HEK293 (cell line): ENCODE measurements around the gene TMEM134.

Source experiments
- CTCF ChIA-PET: fragments of 350-600 bp; formaldehyde crosslinking; extraction: SDS; loops from one replicate; lab custom pipeline; 2021; ENCODE audit warnings: antibody characterized with exemption; lab: Yijun Ruan, JAX
- POLR2A ChIA-PET: fragments of 300-600 bp; formaldehyde crosslinking; extraction: SDS; loops from one replicate; lab custom pipeline; 2020; ENCODE audit warnings: antibody characterized with exemption, inconsistent platforms; lab: Yijun Ruan, JAX
- H3K27ac ChIP-seq: fragments of 200-500 bp; sonication (Bioruptor generic); 2 replicates; pipeline ENCODE4 v1.5.1; 2014; ENCODE audit warnings: low read depth, low read length, control low read depth, inconsistent platforms; ENCODE audit errors: extremely low read depth
- H3K36me3 ChIP-seq, 2 experiments: fragments of 200-500 bp in 1 of 2; sonication (Bioruptor generic) in 1 of 2; 1 replicate in 1 of 2; 2 replicates in 1 of 2; pipeline ENCODE4 v1.5.1; 2014 to 2017; ENCODE audit warnings: inconsistent platforms in 2 of 2, low read length in 2 of 2; ENCODE audit not compliant: control insufficient read depth in 2 of 2, insufficient read depth in 1 of 2
- H3K4me1 ChIP-seq: fragments of 200-500 bp; sonication (Bioruptor generic); 2 replicates; pipeline ENCODE4 v1.5.1; 2014; ENCODE audit warnings: mild to moderate bottlenecking, low read length, inconsistent platforms; ENCODE audit not compliant: control insufficient read depth, insufficient read depth
- H3K4me3 ChIP-seq: 2 replicates; pipeline ENCODE4 v1.5.1; 2011; ENCODE audit warnings: low read depth, mild to moderate bottlenecking, control low read depth, low read length, moderate library complexity
- H3K9me3 ChIP-seq: fragments of 200-500 bp; sonication (Bioruptor generic); 2 replicates; pipeline ENCODE4 v1.5.1; 2014; ENCODE audit warnings: low read depth, low read length, inconsistent platforms; ENCODE audit not compliant: control insufficient read depth, insufficient read depth
- GLIS1 ChIP-seq: fragments of 450-650 bp; formaldehyde crosslinking; IDR thresholded peaks from 2 replicates; pipeline ENCODE4 v1.5.1; 2016; ENCODE audit warnings: missing biosample characterization, missing genetic modification characterization
- HOXD13 ChIP-seq: sonication (generic); formaldehyde crosslinking; IDR thresholded peaks from 2 replicates; pipeline ENCODE4 v1.8.0; 2022; ENCODE audit warnings: missing genetic modification reagents, borderline replicate concordance
- IKZF3 ChIP-seq: fragments of 450-650 bp; IDR thresholded peaks from 2 replicates; pipeline ENCODE4 v1.5.0; 2018; ENCODE audit warnings: missing biosample characterization, mild to moderate bottlenecking, missing genetic modification characterization, moderate library complexity
- REPIN1 ChIP-seq: fragments of 450-650 bp; formaldehyde crosslinking; IDR thresholded peaks from 2 replicates; pipeline ENCODE4 v1.5.1; 2017; ENCODE audit warnings: missing biosample characterization, missing genetic modification characterization, low read depth
- SETDB1 ChIP-seq: IDR thresholded peaks from one replicate; pipeline ENCODE4 v1.6.1; 2017; ENCODE audit warnings: mild to moderate bottlenecking, low read length, moderate library complexity, mixed read lengths; ENCODE audit not compliant: insufficient read length
- SP7 ChIP-seq: fragments of 450-650 bp; formaldehyde crosslinking; IDR thresholded peaks from 2 replicates; pipeline ENCODE4 v1.5.1; 2016; ENCODE audit warnings: missing biosample characterization, missing genetic modification characterization
- YY2 ChIP-seq: fragments of 450-650 bp; formaldehyde crosslinking; IDR thresholded peaks from 2 replicates; pipeline ENCODE4 v1.5.1; 2016; ENCODE audit warnings: missing biosample characterization, missing genetic modification characterization
- ZNF140 ChIP-seq: fragments of 450-650 bp; formaldehyde crosslinking; IDR thresholded peaks from 2 replicates; pipeline ENCODE4 v1.5.1; 2016; ENCODE audit warnings: missing biosample characterization, missing genetic modification characterization
- ZNF175 ChIP-seq: fragments of 450-650 bp; formaldehyde crosslinking; IDR thresholded peaks from 2 replicates; pipeline ENCODE4 v1.5.1; 2016; ENCODE audit warnings: missing biosample characterization, missing genetic modification characterization
- ZNF184 ChIP-seq: fragments of 450-650 bp; IDR thresholded peaks from 2 replicates; pipeline ENCODE4 v1.5.1; 2018; ENCODE audit warnings: missing biosample characterization, mild to moderate bottlenecking, missing genetic modification characterization
- ZNF19 ChIP-seq: fragments of 450-650 bp; formaldehyde crosslinking; IDR thresholded peaks from 2 replicates; pipeline ENCODE4; 2016; ENCODE audit warnings: missing biosample characterization, missing genetic modification characterization, low read depth
- ZNF302 ChIP-seq: fragments of 450-650 bp; formaldehyde crosslinking; IDR thresholded peaks from 2 replicates; pipeline ENCODE4 v1.5.1; 2016; ENCODE audit warnings: missing biosample characterization, missing genetic modification characterization, low read depth
- ZNF341 ChIP-seq: fragments of 450-650 bp; formaldehyde crosslinking; IDR thresholded peaks from 2 replicates; pipeline ENCODE4; 2016; ENCODE audit warnings: low read depth, missing biosample characterization, missing genetic modification characterization
- ZNF350 ChIP-seq: fragments of 450-650 bp; formaldehyde crosslinking; IDR thresholded peaks from 2 replicates; pipeline ENCODE4 v1.5.0; 2017; ENCODE audit warnings: missing biosample characterization, mild to moderate bottlenecking, missing genetic modification characterization
- ZNF549 ChIP-seq: fragments of 450-650 bp; IDR thresholded peaks from 2 replicates; pipeline ENCODE4 v1.5.1; 2018; ENCODE audit warnings: missing biosample characterization, missing genetic modification characterization, mild to moderate bottlenecking, inconsistent platforms, moderate library complexity
- ZNF596 ChIP-seq: fragments of 450-650 bp; IDR thresholded peaks from 2 replicates; pipeline ENCODE4 v1.5.0; 2018; ENCODE audit warnings: missing biosample characterization, mild to moderate bottlenecking, missing genetic modification characterization, moderate library complexity
- ZNF629 ChIP-seq: fragments of 450-650 bp; formaldehyde crosslinking; IDR thresholded peaks from 2 replicates; pipeline ENCODE4 v1.5.1; 2017; ENCODE audit warnings: missing biosample characterization, missing genetic modification characterization
- ZNF664 ChIP-seq: fragments of 450-650 bp; formaldehyde crosslinking; IDR thresholded peaks from 2 replicates; pipeline ENCODE4 v1.5.1; 2016; ENCODE audit warnings: missing biosample characterization, missing genetic modification characterization
- ZNF670 ChIP-seq: fragments of 450-650 bp; formaldehyde crosslinking; IDR thresholded peaks from 2 replicates; pipeline ENCODE4 v1.5.1; 2016; ENCODE audit warnings: missing biosample characterization, missing genetic modification characterization, low read depth
- ZNF707 ChIP-seq: fragments of 450-650 bp; formaldehyde crosslinking; IDR thresholded peaks from 2 replicates; pipeline ENCODE4 v1.5.1; 2016; ENCODE audit warnings: missing biosample characterization, missing genetic modification characterization
- ZNF76 ChIP-seq: fragments of 450-650 bp; formaldehyde crosslinking; IDR thresholded peaks from 2 replicates; pipeline ENCODE4; 2016; ENCODE audit warnings: low read depth, missing biosample characterization, missing genetic modification characterization, borderline replicate concordance
- TF ChIP-seq, protein P1 (sequence below): fragments of 450-650 bp; formaldehyde crosslinking; IDR thresholded peaks from 2 replicates; pipeline ENCODE4 v1.5.1; 2016; ENCODE audit warnings: missing biosample characterization, missing genetic modification characterization
- TF ChIP-seq, protein P2 (sequence below): fragments of 450-650 bp; formaldehyde crosslinking; IDR thresholded peaks from 2 replicates; pipeline ENCODE4 v1.5.1; 2017; ENCODE audit warnings: missing biosample characterization, missing genetic modification characterization
- TF ChIP-seq, protein P3 (sequence below): fragments of 450-650 bp; formaldehyde crosslinking; IDR thresholded peaks from 2 replicates; pipeline ENCODE4 v1.5.1; 2016; ENCODE audit warnings: missing biosample characterization, missing genetic modification characterization
- TF ChIP-seq, protein P4 (sequence below): fragments of 450-650 bp; formaldehyde crosslinking; IDR thresholded peaks from 2 replicates; pipeline ENCODE4 v1.5.1; 2016; ENCODE audit warnings: missing biosample characterization, missing genetic modification characterization
- TF ChIP-seq, protein P5 (sequence below): fragments of 450-650 bp; formaldehyde crosslinking; IDR thresholded peaks from 2 replicates; pipeline ENCODE4 v1.5.1; 2017; ENCODE audit warnings: missing biosample characterization, missing genetic modification characterization
- TF ChIP-seq, protein P6 (sequence below): fragments of 450-650 bp; formaldehyde crosslinking; optimal IDR thresholded peaks from 2 replicates; pipeline ENCODE3; 2016; ENCODE audit warnings: missing biosample characterization, mild to moderate bottlenecking, missing genetic modification characterization

TMEM134 gene

DNA sequence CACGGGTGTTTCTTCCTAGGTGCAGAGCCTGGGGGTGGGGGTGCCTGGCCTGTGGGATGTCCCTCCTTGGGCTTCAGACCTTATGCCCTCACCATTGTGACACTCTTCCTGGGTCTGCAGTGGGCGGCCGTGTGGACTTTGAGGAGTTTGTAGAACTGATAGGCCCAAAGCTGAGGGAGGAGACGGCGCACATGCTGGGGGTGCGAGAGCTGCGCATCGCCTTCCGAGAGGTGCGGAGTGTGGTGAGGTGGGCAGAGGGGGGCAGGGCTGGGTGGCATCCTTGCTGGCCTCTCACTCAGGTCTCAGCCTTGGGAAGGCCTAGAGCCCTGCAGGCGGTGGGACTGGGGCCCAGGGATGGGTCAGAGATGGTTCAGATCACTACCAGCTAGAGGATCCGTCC lies 11.6 kb downstream of the TMEM134 start:
- H3K4me3 ChIP-seq = no peak overlapping the region
- H3K36me3 ChIP-seq = no peaks in the 10 kb centered on the region
- CTCF ChIA-PET = interaction anchor here (0.6 kb wide), 1 partner anchor 94 kb away, joined by 3 read pairs; no protein-coding TSS in a partner anchor
- no peaks in the 10 kb centered on the region for H3K9me3 ChIP-seq
- TF ChIP-seq ZNF670 = no peak
- no peak for TF ChIP-seq GLIS1
- TF ChIP-seq, protein P1, sequence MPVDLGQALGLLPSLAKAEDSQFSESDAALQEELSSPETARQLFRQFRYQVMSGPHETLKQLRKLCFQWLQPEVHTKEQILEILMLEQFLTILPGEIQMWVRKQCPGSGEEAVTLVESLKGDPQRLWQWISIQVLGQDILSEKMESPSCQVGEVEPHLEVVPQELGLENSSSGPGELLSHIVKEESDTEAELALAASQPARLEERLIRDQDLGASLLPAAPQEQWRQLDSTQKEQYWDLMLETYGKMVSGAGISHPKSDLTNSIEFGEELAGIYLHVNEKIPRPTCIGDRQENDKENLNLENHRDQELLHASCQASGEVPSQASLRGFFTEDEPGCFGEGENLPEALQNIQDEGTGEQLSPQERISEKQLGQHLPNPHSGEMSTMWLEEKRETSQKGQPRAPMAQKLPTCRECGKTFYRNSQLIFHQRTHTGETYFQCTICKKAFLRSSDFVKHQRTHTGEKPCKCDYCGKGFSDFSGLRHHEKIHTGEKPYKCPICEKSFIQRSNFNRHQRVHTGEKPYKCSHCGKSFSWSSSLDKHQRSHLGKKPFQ (tag by site-specific recombination) = no peak
- TF ChIP-seq ZNF19 (tag by site-specific recombination) = no peak
- TF ChIP-seq ZNF350 (tag by site-specific recombination) = no peak
- TF ChIP-seq ZNF175 (tag by site-specific recombination) = no peak
- no peak for TF ChIP-seq HOXD13 (CRISPR knock-in tag)
- TF ChIP-seq, protein P2, sequence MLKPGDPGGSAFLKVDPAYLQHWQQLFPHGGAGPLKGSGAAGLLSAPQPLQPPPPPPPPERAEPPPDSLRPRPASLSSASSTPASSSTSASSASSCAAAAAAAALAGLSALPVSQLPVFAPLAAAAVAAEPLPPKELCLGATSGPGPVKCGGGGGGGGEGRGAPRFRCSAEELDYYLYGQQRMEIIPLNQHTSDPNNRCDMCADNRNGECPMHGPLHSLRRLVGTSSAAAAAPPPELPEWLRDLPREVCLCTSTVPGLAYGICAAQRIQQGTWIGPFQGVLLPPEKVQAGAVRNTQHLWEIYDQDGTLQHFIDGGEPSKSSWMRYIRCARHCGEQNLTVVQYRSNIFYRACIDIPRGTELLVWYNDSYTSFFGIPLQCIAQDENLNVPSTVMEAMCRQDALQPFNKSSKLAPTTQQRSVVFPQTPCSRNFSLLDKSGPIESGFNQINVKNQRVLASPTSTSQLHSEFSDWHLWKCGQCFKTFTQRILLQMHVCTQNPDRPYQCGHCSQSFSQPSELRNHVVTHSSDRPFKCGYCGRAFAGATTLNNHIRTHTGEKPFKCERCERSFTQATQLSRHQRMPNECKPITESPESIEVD = no peak
- TF ChIP-seq, protein P3, sequence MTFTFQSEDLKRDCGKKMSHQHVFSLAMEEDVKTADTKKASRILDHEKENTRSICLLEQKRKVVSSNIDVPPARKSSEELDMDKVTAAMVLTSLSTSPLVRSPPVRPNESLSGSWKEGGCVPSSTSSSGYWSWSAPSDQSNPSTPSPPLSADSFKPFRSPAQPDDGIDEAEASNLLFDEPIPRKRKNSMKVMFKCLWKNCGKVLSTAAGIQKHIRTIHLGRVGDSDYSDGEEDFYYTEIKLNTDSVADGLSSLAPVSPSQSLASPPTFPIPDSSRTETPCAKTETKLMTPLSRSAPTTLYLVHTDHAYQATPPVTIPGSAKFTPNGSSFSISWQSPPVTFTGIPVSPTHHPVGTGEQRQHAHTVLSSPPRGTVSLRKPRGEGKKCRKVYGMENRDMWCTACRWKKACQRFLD = no peak
- TF ChIP-seq ZNF140 (tag by site-specific recombination) = no peak
- TF ChIP-seq ZNF76 = no peak
- no peak for TF ChIP-seq IKZF3 (tag by site-specific recombination)
- TF ChIP-seq ZNF707 = no peak
- no peak for TF ChIP-seq ZNF302 (tag by site-specific recombination)
- no peak for TF ChIP-seq ZNF596 (tag by site-specific recombination)
- TF ChIP-seq, all 188 proteins: peak for 0
- POLR2A ChIA-PET = interaction anchor here (0.6 kb wide), 1 partner anchor 9 kb away, joined by 4 read pairs; no protein-coding TSS in a partner anchor
- Histone ChIP-seq H3K4me1 (no peaks in the 10 kb centered on the region), H3K27ac (no peak overlapping the region)

DNA sequence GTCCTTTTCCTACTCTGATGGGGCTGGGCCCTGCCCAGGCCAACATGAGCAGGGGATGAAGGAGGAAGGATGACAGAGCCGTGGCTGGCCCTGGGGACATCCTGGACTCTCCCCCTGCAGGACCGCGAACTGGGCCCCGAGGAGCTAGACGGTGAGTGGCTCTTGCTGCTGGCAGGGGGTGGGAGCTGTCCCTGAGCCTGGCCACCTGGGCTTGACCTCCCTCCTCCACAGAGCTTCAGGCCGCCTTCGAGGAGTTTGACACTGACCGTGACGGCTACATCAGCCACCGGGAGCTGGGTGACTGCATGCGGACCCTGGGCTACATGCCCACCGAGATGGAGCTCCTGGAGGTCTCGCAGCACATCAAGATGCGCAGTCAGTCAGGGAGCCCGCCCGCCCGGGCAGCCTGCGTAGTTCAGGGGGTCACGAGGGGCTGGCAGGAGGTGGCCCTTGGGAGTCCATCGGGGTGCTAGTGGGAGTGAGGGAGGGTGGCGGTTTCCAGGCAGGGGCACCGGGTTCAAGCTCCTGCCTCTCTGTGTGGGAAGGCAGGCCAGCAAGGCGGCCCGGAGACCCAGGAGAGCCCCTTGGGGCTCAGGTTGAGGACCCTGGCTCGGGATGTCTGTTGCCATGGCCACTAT lies 12.9 kb downstream of the TMEM134 start:
- Histone ChIP-seq H3K9me3 (no peaks in the 10 kb centered on the region), H3K36me3 (no peaks in the 10 kb centered on the region), H3K27ac (no peak overlapping the region), H3K4me3 (no peak overlapping the region), H3K4me1 (no peaks in the 10 kb centered on the region)
- ChIA-PET POLR2A (no interaction called here), CTCF (no interaction called here)
- TF ChIP-seq ZNF184 (tag by site-specific recombination) (no peak), YY2 (tag by site-specific recombination) (no peak), ZNF341 (tag by site-specific recombination) (no peak), ZNF549 (tag by site-specific recombination) (no peak), SETDB1 (no peak), SP7 (no peak), ZNF629 (tag by site-specific recombination) (no peak), ZNF664 (tag by site-specific recombination) (no peak), REPIN1 (tag by site-specific recombination) (no peak)
- TF ChIP-seq, protein P4, sequence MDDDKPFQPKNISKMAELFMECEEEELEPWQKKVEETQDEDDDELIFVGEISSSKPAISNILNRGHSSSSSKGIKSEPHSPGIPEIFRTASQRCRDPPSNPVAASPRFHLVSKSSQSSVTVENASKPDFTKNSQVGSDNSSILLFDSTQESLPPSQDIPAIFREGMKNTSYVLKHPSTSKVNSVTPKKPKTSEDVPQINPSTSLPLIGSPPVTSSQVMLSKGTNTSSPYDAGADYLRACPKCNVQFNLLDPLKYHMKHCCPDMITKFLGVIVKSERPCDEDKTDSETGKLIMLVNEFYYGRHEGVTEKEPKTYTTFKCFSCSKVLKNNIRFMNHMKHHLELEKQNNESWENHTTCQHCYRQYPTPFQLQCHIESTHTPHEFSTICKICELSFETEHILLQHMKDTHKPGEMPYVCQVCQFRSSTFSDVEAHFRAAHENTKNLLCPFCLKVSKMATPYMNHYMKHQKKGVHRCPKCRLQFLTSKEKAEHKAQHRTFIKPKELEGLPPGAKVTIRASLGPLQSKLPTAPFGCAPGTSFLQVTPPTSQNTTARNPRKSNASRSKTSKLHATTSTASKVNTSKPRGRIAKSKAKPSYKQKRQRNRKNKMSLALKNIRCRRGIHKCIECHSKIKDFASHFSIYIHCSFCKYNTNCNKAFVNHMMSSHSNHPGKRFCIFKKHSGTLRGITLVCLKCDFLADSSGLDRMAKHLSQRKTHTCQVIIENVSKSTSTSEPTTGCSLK (tag by site-specific recombination) = no peak
- TF ChIP-seq, protein P5, sequence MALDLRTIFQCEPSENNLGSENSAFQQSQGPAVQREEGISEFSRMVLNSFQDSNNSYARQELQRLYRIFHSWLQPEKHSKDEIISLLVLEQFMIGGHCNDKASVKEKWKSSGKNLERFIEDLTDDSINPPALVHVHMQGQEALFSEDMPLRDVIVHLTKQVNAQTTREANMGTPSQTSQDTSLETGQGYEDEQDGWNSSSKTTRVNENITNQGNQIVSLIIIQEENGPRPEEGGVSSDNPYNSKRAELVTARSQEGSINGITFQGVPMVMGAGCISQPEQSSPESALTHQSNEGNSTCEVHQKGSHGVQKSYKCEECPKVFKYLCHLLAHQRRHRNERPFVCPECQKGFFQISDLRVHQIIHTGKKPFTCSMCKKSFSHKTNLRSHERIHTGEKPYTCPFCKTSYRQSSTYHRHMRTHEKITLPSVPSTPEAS (tag by site-specific recombination) = no peak
- TF ChIP-seq, protein P6, sequence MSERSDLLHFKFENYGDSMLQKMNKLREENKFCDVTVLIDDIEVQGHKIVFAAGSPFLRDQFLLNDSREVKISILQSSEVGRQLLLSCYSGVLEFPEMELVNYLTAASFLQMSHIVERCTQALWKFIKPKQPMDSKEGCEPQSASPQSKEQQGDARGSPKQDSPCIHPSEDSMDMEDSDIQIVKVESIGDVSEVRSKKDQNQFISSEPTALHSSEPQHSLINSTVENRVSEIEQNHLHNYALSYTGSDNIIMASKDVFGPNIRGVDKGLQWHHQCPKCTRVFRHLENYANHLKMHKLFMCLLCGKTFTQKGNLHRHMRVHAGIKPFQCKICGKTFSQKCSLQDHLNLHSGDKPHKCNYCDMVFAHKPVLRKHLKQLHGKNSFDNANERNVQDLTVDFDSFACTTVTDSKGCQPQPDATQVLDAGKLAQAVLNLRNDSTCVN (tag by site-specific recombination) = no peak
